Esophagus muscularis mucosa (tissue), 4 donors: ENCODE data around the gene RNF227. TPM values are rescaled to one million over a fixed set of nuclear protein-coding genes. Genes with fewer than 3 reads are reported as not detected.

Experiments
- DNase-seq: peaks from one replicate; pipeline ENCODE4 v3.0.0-alpha.2; 2017; ENCODE audit errors: extremely low spot score
- H3K27ac ChIP-seq, 4 donors: fragments of 200-600 bp; sonication (generic); replicated peaks in 1 of 4; 1 replicate in 3 of 4; 2 replicates in 1 of 4; pipeline ENCODE4 v1.5.1; 2016 to 2019; ENCODE audit warnings: mild to moderate bottlenecking in 1 of 4
- H3K27me3 ChIP-seq, 4 donors: fragments of 200-600 bp; sonication (generic); one replicate each; pipeline versions ENCODE4 v1.5.1 to v1.6.0; 2016 to 2019
- H3K36me3 ChIP-seq, 4 donors: fragments of 200-600 bp; sonication (generic); one replicate each; pipeline ENCODE4 v1.5.1; 2016 to 2019
- H3K4me1 ChIP-seq, 4 donors: fragments of 200-600 bp; sonication (generic); one replicate each; pipeline ENCODE4 v1.5.1; 2016 to 2019
- H3K4me3 ChIP-seq, 4 donors: fragments of 200-600 bp; sonication (generic); 1 replicate in 2 of 4; 2 replicates in 2 of 4; pipeline ENCODE4 v1.5.1; 2016 to 2019; ENCODE audit warnings: mild to moderate bottlenecking in 4 of 4, moderate library complexity in 1 of 4
- H3K9me3 ChIP-seq, 4 donors: fragments of 200-600 bp; sonication (generic); 1 replicate in 3 of 4; 2 replicates in 1 of 4; pipeline ENCODE4 v1.5.1; 2016 to 2019
- CTCF ChIP-seq, 3 experiments: fragments of 200-600 bp in 2 of 3; fragments of 450-650 bp in 1 of 3; sonication (generic) in 2 of 3; IDR thresholded peaks; one replicate each; pipeline ENCODE4 v1.5.1; 2017 to 2019; ENCODE audit warnings: antibody characterized with exemption in 3 of 3, mild to moderate bottlenecking in 2 of 3, moderate library complexity in 1 of 3
- EP300 ChIP-seq: sonication (generic); formaldehyde crosslinking; IDR thresholded peaks from one replicate; pipeline ENCODE4 v1.6.1; 2017; ENCODE audit warnings: antibody characterized with exemption
- POLR2A ChIP-seq: fragments of 450-650 bp; IDR thresholded peaks from one replicate; pipeline ENCODE4 v1.6.1; 2017; ENCODE audit warnings: antibody characterized with exemption, moderate library complexity, mild to moderate bottlenecking, low read depth
- POLR2AphosphoS5 ChIP-seq, 2 donors: sonication (generic); formaldehyde crosslinking; IDR thresholded peaks; one replicate each; pipeline ENCODE4 v1.6.1; 2017; ENCODE audit warnings: antibody characterized with exemption in 2 of 2
- WGBS: methylation state at CpG from one replicate; pipeline ENCODE4 v1.1.5; 2018; 5-methylcytosine and 5-hydroxymethylcytosine counted together
- intact Hi-C: fragments of 100-400 bp; cut with DNase I; formaldehyde crosslinking; loops from one replicate; pipeline ENCODE4 v1.15.1; 2023
- total RNA-seq, 4 donors: library from RNA; depleted of rRNA; stranded (reverse); fragments of >200 nt; gene quantifications; one replicate each; pipeline versions ENCODE4 v1.1.0 to v1.2.1, GENCODE V29; 2016

Gene RNF227
- total RNA-seq, 4 donors from 2014 or later = 2.1 to 29.2 (median 5.7) TPM

GRCh38 chr17:7946441-7946840 is 30.4 kb upstream of the RNF227 start:
- no peak for TF ChIP-seq POLR2AphosphoS5 (IDR thresholded peaks at IDR 0.05)
- no peak for TF ChIP-seq POLR2A
- TF ChIP-seq EP300 = no peak
- no peak for TF ChIP-seq CTCF (IDR thresholded peaks at IDR 0.05)
- H3K4me1 ChIP-seq = peaks cover 0 to 7% (median 1%) of the 10 kb centered on the region in 4 donors
- DNase-seq = no peak
- WGBS = 71% methylated on average over 5 of the region's 5 CpGs
- H3K27ac ChIP-seq = no peak overlapping the region
- H3K9me3 ChIP-seq = no peaks in the 10 kb centered on the region
- H3K4me3 ChIP-seq = no peak overlapping the region
- peaks cover 56 to 77% (median 73%) of the 10 kb centered on the region in 4 donors for H3K36me3 ChIP-seq
- intact Hi-C loops = no loop called here
- H3K27me3 ChIP-seq = no peaks in the 10 kb centered on the region

- Histone ChIP-seq H3K36me3 (peaks cover 62 to 85% (median 80%) of the 10 kb centered on the region in 4 donors), H3K27me3 (no peaks in the 10 kb centered on the region), H3K27ac (no peak overlapping the region), H3K4me1 (no peaks in the 10 kb centered on the region), H3K9me3 (no peaks in the 10 kb centered on the region), H3K4me3 (no peak overlapping the region)
- TF ChIP-seq POLR2AphosphoS5 (IDR thresholded peaks at IDR 0.05) (no peak), EP300 (no peak), CTCF (IDR thresholded peaks at IDR 0.05) (no peak)
- intact Hi-C loops = no loop called here
- 86% methylated on average over 7 of the region's 7 CpGs for WGBS
- DNase-seq = no peak
These were observed 29.6 kb upstream of the RNF227 start for GRCh38 chr17:7945651-7946050.

GRCh38 chr17:7944326-7944725 is 28.2 kb upstream of the RNF227 start:
- H3K27me3 ChIP-seq = no peaks in the 10 kb centered on the region
- no peak overlapping the region for H3K27ac ChIP-seq
- no peak overlapping the region for H3K4me3 ChIP-seq
- WGBS = 95% methylated on average over 9 of the region's 9 CpGs
- TF ChIP-seq EP300 = no peak
- TF ChIP-seq POLR2A = no peak
- TF ChIP-seq POLR2AphosphoS5 (IDR thresholded peaks at IDR 0.05) = no peak
- TF ChIP-seq CTCF (IDR thresholded peaks at IDR 0.05) = no peak
- DNase-seq = no peak
- H3K4me1 ChIP-seq = no peaks in the 10 kb centered on the region
- no peaks in the 10 kb centered on the region for H3K9me3 ChIP-seq
- peaks cover 69 to 95% (median 89%) of the 10 kb centered on the region in 4 donors for H3K36me3 ChIP-seq
- intact Hi-C loops = no loop called here

GRCh38 chr17:7943291-7943690 is 27.2 kb upstream of the RNF227 start:
- Histone ChIP-seq H3K4me3 (no peak overlapping the region), H3K4me1 (no peaks in the 10 kb centered on the region), H3K27ac (no peak overlapping the region), H3K36me3 (peaks cover 67 to 95% (median 88%) of the 10 kb centered on the region in 4 donors), H3K9me3 (no peaks in the 10 kb centered on the region), H3K27me3 (no peaks in the 10 kb centered on the region)
- TF ChIP-seq EP300 = no peak
- TF ChIP-seq CTCF (IDR thresholded peaks at IDR 0.05) = no peak
- TF ChIP-seq POLR2AphosphoS5 (IDR thresholded peaks at IDR 0.05) = no peak
- TF ChIP-seq POLR2A = no peak
- intact Hi-C loops = no loop called here
- 90% methylated on average over 12 of the region's 13 CpGs for WGBS
- DNase-seq = no peak

GRCh38 chr17:7940743-7941142 is 24.7 kb upstream of the RNF227 start:
- no peak for TF ChIP-seq CTCF (IDR thresholded peaks at IDR 0.05)
- no peak for TF ChIP-seq POLR2AphosphoS5 (IDR thresholded peaks at IDR 0.05)
- no peak for TF ChIP-seq EP300
- no peak for TF ChIP-seq POLR2A
- H3K27ac ChIP-seq = no peak overlapping the region
- no peaks in the 10 kb centered on the region for H3K4me1 ChIP-seq
- 95% methylated on average over 6 of the region's 6 CpGs for WGBS
- no peak overlapping the region for H3K4me3 ChIP-seq
- intact Hi-C loops = no loop called here
- H3K36me3 ChIP-seq = peaks cover 67 to 93% (median 86%) of the 10 kb centered on the region in 4 donors
- DNase-seq = no peak
- H3K27me3 ChIP-seq = no peaks in the 10 kb centered on the region
- no peaks in the 10 kb centered on the region for H3K9me3 ChIP-seq
